Measurements from ENCODE around the gene LBH.

- TF ChIP-seq CTCF (conservative IDR thresholded peaks at IDR 0.05; ENCODE audit: low read length) (no peak), EZH2phosphoT487 (IDR thresholded peaks at IDR 0.05; ENCODE audit: borderline replicate concordance, low read depth, low read length) (no peak)
These were observed 62.8 kb downstream of the LBH start for GRCh38 chr2:30294133-30294532.

All from OCI-LY7 (cell line).